Stomach (tissue), 4 donors: Measurements from ENCODE around the gene CNGA1.

Experiments
- CTCF ChIP-seq, 7 experiments: fragments of 450-650 bp in 4 of 7; fragments of 200-600 bp in 3 of 7; sonication (generic) in 3 of 7; IDR thresholded peaks; one replicate each; pipeline ENCODE4 v1.5.1; 2016 to 2019; ENCODE audit warnings: antibody characterized with exemption in 7 of 7, control low read depth in 2 of 7, mild to moderate bottlenecking in 1 of 7
- POLR2AphosphoS5 ChIP-seq, 3 donors: sonication (generic); formaldehyde crosslinking; IDR thresholded peaks; one replicate each; pipeline ENCODE4 v1.6.1; 2016; ENCODE audit warnings: antibody characterized with exemption in 3 of 3

GRCh38 chr4:48044298-48044697, 27.8 kb upstream of the CNGA1 start:
- no peak for TF ChIP-seq CTCF (IDR thresholded peaks at IDR 0.05)
- no peak for TF ChIP-seq POLR2AphosphoS5 (IDR thresholded peaks at IDR 0.05)
